D721Med (cell line): ENCODE results near the gene SP6.

Experiments
- DNase-seq: peaks from one replicate; pipeline ENCODE4 v3.0.0; 2011; ENCODE audit warnings: low spot score; ENCODE audit not compliant: insufficient read length
- FAIRE-seq: peaks from 2 replicates; lab custom pipeline; 2011; peaks lifted over from hg19 to GRCh38; lab: Jason Lieb, UNC
- TF ChIP-seq, protein P1 (sequence below): IDR thresholded peaks from 2 replicates; pipeline ENCODE4 v1.5.1; 2012; ENCODE audit warnings: mild to moderate bottlenecking, control low read depth; ENCODE audit not compliant: insufficient read depth; ENCODE audit errors: missing control alignments

SP6 gene

DNA sequence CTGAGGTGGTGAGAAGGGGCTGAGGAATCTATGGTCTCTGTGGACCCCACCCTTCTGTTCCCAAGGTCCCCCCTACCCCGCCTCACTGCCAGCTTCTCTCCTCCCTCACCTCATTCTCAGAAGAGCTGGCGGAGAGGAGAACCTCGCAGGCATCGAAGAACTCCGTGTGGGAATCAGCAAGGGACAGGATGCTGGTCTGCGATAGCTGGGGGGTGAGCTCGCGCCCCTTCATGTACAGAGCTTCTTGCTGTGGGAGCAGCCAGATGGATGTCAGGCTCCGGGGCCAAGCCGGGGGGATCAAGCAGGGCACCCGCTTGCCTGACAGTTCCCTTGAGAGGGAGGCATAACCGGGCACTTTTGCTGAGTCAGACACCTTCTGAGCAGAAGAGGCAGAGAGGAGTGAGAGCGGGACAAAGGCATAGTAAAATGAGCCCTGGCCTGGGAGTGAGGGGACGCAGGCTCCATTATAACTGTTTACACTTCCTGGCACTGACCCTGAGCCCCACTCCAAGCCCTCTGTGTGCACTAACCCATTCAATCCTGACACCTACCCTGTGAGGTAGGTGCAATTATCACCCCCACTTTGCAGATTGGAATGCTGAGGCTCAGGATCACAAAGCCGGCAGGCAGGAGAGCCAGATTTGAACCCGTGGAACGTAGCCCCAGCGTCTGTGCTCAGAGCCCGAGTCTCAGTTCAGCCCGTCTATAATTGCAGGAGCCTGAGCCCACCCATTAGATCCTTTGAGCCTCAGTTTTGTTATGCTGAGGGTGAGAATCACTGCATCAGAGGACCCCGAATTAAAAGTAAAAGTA is 35.7 kb downstream of the SP6 start:
- TF ChIP-seq, protein P1, sequence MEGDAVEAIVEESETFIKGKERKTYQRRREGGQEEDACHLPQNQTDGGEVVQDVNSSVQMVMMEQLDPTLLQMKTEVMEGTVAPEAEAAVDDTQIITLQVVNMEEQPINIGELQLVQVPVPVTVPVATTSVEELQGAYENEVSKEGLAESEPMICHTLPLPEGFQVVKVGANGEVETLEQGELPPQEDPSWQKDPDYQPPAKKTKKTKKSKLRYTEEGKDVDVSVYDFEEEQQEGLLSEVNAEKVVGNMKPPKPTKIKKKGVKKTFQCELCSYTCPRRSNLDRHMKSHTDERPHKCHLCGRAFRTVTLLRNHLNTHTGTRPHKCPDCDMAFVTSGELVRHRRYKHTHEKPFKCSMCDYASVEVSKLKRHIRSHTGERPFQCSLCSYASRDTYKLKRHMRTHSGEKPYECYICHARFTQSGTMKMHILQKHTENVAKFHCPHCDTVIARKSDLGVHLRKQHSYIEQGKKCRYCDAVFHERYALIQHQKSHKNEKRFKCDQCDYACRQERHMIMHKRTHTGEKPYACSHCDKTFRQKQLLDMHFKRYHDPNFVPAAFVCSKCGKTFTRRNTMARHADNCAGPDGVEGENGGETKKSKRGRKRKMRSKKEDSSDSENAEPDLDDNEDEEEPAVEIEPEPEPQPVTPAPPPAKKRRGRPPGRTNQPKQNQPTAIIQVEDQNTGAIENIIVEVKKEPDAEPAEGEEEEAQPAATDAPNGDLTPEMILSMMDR: no peak
- FAIRE-seq: no peak
- DNase-seq: no peak

DNA sequence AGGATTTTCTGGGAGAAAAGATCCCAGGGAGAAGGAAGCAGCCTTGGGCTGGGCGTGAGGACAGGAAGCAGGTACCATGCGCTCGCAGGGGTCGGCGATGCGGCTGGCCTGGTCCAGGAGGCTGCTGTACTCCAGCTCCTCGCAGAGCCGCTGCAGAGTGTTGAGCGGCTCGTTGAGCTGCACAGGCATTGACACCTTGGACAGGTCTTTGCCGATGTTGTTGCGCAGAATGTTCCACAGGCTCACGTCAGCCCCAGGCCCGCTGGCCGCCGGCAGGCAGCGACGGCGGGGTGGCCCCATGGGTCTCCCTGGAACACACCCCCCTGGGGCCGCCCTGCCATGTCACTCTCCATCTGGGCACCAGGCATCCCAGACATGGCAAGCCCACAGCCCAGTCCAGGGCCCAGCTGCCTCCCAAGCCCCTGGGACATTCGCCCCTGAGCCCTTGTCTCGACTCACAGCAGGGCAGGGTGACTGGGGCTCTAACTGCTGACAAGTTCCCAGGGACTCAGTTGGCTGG is 37.4 kb downstream of the SP6 start:
- DNase-seq (no peak), FAIRE-seq (no peak)
- TF ChIP-seq, protein P1: no peak

DNA sequence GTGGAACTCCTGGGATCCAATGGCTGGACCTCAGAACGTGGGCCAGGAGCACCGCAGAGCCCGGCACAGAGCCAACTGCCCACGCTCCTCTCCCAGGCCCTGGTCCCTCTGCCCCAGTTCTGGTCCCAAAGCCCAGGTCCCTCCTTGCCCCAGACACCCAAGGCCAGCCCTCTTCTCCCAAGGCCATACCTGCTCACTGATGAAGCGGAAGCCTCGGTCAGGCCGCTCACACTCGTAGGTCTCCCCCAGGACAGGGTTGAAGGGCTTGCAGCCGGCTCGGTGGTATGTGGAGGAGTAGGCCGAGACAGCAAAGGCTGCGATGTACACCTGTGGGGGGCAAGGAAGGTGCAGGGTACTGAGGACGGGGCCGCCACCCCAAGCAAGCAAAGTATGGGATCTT is 37.9 kb downstream of the SP6 start:
- FAIRE-seq (no peak), DNase-seq (no peak)
- TF ChIP-seq, protein P1: no peak

GRCh38 chr17:47812146-47812920 is 38.6 kb downstream of the SP6 start:
- FAIRE-seq: no peak
- TF ChIP-seq, protein P1: no peak

GRCh38 chr17:47811709-47812108 is 39.3 kb downstream of the SP6 start:
- TF ChIP-seq, protein P1: no peak
- FAIRE-seq (no peak), DNase-seq (no peak)

More at GRCh38 chr17:47812146-47812920, 38.6 kb downstream of the SP6 start:
- DNase-seq: no peak

- TF ChIP-seq, protein P1: no peak
- FAIRE-seq (no peak), DNase-seq (no peak)
Measured at GRCh38 chr17:47810901-47811635, 39.9 kb downstream of the SP6 start.
